Measurements from ENCODE around the gene TGFBR3L.
A peak's percentile ranks its signal among the peaks of the same experiment; 100 is the strongest.
"Not testable (repeated sequence)": the region's sequence is repeated elsewhere in the genome, so short reads cannot be mapped to it uniquely, and the experiment has no call there.

The TGFBR3L gene

DNA sequence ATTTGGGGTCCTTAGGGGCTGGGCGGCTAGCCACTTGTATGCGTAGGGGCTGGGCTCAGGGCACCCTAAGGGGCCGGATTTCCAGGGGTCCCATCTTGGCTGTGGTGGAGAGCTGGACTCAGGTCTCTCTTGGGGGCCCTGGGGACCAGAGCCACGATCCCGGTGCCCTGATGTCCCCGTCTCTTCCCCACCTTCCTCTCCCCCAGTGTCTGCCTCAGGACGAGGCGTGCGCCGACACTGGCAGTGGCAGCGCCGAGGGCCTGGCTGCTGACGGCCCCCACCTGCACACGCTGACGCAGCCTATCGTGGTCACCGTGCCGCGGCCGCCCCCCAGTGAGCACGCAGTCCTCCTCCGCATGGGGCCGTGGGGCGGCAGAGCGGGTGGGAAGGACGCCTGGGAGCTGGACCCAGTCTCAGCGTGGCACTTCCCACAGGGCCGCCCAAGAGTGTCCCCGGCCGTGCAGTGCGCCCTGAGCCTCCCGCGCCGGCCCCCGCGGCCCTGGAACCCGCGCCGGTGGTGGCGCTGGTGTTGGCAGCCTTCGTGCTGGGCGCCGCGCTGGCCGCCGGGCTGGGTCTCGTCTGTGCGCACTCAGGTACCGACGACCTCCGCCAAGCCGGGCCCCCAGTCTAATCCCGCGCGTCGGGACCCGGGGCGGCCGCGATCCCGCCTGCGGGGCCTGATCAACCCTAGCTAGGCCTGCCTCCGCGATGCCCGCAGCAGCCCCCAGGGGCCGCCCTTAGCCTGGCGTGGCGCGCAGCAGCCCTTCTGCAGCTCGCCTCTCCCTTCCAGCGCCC lies 2.8 kb downstream of the TGFBR3L start:
- no peak for DNase-seq (ENCODE audit: low read depth)

DNA sequence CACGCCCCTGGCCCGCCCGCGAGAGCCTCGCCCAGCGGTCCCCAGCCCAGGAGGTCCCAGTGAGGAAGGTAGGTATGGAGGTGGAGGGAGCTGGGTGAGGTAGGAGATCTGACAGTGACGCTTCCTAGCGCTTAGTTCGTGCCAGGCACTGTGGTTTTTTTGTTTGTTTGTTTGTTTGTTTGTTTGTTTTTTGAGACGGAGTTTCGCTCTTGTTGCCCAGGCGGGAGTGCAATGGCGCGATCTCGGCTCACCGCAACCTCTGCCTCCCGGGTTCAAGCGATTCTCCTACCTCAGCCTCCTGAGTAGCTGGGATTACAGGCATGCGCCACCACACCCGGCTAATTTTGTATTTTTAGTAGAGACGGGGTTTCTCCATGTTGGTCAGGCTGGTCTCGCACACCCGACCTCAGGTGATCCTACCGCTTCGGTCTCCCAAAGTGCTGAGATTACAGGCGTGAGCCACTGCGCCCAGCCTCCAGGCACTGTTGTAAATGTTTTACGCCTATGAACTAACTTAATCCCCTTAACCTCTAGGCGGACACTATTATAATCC lies 3.5 kb downstream of the TGFBR3L start:
- DNase-seq (ENCODE audit: low read depth), result not testable (repeated sequence)

DNA sequence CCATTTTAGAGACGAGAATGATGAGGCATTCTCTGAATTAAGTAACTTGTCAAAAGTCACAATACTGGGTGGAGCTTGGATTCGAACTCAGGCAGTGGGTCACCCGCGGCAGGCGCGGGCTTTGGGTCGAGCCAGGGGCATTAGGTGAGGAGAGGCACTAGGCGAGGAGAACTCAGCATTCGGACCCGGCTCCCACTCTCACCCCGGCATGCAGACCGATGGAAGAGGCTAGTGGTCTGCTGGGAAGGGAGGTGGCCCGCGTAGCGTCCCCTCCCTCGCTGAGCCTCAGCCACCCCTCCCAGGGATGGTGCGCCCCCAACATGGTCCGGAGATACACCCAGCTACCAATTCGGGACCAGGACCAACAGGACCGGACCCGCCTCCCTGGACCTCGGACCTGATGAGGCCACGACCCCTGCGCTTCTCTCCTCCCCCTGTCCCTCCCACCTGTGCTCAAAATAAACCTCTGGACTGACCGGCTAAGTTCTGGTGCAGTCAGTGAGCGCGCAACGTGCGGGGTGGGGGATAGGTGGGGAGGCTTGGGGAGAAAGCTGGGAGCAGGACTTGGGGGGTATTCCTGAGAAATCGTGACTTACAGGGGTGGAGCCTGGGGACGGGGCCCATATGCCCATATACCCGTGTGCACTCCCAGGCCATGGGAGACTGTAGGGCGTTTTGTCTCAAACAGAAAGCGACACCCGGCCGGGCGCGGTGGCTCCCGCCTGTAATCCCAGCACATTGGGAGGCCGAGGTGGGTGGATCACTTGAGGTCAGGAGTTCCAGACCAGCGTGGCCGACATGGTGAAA lies 4.2 kb downstream of the TGFBR3L start:
- no peak for DNase-seq (ENCODE audit: low read depth)

DNA sequence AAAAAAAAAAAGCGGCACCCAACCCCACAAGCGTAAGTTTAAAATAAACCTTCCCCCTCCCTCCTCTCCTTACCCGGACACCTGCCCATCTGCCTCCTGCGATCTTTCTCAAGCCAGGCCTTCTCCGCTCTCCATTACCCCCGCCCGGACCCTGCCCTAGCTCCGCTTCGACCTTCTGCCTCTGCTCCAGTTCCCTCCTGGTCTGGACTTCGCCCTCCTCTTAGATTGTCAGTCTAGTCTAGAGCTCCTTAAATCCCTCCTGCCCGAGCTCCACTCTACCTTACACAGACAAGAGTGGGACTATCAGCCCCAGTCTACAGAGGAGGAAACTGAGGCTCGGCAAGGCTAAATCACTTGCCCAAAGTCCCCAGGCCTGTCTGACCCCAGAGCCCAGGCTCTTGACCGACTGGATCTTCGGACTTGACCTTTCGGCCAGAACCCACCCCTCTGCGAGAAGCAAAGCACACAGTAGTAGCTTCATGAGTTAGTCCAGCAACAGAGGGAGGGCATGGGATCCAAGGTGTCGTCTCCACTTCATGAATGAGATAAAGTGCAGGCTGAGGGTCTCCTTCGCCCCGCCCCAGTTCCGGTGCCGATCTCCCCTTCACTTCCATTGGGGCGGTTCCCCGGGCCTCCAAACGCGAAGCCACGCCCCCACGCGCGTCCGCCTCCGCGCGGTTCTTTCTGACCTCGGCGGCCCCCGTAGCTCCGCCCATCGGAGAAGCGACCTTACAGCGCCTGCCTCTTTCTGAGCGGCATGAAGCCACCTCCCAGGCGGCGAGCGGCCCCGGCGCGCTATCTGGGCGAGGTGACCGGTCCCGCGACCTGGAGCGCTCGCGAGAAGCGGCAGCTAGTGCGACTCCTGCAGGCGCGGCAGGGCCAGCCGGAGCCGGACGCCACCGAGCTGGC lies 5.2 kb downstream of the TGFBR3L start, which contains the start of gene SNAPC2:
TSS of gene SNAPC2 (plus strand) at position 729 of the 909 bp plus-strand sequence. CDS start at position 758, 29 bp downstream.
- DNase-seq (ENCODE audit: low read depth), result peak; percentile 87

DNA sequence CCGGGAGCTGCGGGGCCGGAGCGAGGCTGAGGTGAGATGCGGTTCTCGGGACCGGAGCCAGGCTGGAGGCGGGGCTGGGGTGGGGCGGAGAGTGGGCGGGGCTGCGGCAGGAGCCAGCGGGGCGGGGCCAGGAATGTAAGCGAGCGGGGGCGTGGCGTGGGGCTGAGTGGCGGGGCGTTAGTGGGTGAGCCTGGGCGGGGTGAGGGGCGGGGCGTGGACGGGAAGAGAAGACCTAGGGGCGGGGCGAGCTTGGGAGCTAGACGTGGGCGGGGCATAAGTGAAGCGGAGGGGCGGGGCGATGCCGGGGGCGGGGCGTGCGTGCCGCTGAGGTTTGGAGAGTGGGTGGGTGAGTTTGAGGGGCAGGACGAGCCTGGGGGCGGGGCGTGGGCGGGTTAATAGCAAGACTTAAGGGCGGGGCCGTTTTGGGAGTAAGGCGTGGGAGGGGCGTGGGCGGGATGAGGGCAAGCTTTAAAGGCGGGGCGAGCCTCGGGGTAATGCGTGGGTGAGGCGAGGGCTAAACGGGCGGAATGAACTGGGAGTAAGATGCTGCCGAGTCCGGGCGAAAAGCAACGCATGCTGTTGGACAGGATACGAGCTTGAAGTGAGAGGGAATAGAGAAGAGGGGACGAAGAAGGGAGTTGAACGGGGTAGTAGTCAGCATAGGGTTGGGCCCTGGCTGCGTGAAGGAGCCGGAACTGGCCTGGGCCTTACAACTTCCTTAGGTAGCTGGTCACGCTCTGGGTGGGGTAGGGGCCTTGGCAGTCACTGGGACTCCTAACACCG lies 6.1 kb downstream of the TGFBR3L start:
- peak; percentile 93 for DNase-seq (ENCODE audit: low read depth)

DNA sequence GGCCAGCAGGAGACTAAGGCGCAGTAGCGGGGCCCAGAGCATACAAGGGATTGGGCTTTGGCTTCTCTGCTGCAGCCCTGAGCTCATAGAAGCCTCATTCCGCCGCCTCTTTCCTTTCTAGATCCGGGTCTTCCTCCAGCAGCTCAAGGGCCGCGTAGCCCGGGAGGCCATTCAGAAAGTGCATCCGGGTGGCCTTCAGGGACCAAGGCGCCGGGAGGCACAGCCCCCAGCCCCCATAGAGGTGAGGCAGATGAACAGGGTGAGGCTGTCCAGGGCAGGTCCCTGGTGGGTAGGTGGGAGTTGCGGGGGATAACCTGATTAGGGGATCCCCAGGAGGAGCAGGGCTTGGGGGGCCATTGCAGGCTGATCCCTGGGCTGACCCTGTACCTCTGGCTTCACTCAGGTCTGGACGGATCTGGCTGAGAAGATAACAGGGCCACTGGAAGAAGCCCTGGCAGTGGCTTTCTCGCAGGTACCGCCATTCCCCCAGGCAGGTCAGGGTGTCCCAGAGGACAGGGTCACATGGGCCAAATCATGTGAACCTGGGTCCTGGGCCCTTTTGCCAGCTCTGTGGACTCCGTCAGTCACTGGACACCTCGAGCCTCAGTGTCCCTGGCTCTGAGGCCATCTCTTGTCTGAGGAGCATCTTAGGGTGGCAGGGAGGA lies 6.8 kb downstream of the TGFBR3L start:
- DNase-seq (ENCODE audit: low read depth), result no peak

DNA sequence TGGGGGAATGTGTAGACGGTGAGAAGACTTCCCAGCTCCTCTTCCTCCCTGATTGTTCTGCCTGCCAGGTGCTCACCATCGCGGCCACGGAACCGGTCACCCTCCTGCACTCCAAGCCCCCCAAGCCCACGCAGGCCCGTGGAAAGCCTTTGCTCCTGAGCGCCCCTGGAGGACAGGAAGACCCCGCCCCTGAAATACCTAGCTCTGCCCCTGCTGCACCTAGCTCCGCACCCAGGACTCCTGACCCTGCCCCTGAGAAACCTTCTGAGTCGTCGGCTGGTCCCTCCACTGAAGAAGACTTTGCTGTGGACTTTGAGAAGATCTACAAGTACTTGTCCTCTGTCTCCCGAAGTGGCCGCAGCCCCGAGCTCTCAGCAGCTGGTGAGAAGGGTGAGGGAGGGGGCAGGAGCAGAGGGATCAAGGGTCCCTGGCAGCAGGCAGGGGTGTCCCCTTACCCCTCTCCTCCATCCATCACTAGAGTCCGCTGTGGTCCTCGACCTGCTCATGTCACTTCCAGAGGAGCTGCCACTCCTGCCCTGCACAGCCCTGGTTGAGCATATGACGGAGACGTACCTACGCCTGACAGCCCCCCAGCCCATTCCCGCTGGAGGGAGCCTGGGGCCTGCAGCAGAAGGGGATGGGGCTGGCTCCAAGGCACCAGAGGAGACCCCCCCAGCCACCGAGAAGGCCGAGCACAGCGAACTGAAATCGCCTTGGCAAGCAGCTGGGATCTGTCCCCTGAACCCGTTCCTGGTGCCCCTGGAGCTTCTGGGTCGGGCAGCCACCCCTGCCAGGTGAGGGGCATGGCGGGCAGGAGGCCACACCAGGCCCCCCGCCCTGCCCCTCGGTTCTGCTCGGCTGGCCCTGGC lies 7.6 kb downstream of the TGFBR3L start:
- no peak for DNase-seq (ENCODE audit: low read depth)

DNA sequence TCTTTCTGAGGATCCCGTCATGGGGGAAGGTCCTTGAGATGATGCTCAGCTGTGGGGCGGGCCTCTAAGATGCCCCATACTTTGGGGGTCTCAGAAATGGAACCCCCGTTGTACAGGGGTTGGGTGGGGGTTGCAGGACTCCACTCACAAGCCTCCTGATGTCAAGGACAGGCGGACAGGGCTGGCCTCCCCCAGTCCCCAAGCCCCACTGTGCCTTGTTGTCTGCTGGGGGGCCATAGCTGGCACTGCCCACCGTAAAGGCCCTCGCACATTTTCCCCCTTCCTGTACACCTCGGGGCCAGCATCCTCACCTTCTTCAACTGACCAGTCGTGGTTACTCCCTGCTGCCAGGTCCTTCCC lies 8.2 kb downstream of the TGFBR3L start:
- DNase-seq (ENCODE audit: low read depth), result no peak

DNA sequence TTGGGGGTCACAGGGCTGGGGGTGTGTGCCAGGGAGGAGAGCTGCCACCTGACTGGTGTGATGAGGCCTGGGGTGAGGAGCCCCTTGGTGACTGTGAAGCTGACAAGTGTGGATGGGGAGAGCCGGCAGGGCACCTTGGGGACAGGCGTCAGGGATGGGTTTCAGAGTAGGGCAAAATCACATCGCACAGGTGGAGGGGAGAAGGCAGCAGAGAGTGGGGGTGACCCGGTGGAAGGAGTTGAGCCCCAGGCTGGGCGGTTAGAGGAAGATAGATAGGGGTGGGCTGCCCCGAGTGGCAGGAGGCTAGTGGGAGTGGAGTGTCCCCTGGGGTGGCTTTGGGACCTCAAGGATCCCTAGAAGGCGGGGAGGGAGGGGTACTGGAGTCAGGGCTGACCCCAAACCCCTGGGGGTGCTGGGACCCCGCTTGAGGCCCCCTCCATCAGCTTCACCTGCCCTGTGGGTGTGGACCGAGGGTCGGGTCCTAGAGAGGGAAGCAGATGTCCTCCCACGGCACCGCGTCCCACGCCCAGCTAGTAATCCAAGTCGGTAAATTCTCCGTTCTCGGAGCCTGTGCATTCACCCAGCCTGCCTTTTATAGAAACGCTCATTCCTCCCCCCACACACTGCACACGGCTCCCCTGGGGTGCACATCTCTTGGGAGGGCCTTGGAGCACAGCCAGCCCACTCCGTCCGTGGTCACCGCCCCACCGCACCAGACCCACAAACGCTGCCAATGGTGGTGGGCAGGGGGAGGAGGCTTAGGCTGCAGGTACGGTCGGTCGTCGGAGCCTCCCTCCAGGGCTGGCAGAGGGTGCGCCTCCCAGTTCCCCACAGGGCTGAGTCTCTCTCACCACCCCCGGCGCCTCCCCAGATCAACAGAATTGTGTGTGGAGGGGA lies 8.9 kb downstream of the TGFBR3L start:
- DNase-seq (ENCODE audit: low read depth), result no peak

DNA sequence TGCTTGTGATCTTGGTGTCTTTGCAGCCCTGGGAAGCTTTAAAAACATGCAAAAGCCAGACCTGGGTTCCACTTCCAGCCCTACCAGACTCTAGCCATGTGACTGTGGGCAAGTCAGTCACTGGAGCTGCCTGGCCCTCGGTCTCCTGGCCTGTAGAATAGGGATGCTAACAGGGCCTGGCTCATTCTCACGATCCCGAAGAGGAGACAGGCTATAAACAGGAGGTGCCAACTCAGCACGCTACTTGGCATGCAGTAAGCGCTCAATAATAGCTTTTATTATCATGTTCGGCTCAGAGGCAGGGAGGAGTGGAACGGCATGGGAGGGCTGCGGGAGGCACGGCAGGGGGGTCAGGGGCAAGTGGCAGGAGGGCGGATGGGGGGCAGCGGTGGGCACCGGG lies 9.6 kb downstream of the TGFBR3L start:
- DNase-seq (ENCODE audit: low read depth), result no peak

DNA sequence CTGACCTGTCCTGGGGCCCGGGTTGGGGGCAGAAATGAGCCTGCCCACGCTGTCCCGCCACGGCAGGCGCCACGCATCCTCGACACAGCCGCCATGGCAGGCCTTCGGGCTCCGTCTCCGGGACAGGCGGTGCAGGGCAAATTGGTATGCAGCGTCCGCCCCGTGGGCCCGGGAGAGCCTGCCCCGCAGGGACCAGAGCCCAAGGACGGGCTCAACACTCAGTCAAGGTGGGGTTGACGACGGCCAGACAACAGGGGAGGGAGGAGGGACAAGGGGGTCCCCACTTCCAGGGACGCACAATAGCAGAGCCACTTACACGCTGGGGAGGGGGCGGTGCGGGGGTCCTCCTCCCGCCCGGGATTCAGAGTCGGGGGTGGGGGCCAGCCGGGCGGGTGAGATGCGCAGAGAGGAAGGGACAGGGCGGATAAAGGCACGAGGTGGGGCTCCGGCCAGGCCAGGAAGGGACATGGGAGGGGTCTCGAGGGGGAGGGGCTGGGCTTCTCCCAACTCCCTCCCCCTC lies 10.1 kb downstream of the TGFBR3L start:
- DNase-seq (ENCODE audit: low read depth), result no peak

DNA sequence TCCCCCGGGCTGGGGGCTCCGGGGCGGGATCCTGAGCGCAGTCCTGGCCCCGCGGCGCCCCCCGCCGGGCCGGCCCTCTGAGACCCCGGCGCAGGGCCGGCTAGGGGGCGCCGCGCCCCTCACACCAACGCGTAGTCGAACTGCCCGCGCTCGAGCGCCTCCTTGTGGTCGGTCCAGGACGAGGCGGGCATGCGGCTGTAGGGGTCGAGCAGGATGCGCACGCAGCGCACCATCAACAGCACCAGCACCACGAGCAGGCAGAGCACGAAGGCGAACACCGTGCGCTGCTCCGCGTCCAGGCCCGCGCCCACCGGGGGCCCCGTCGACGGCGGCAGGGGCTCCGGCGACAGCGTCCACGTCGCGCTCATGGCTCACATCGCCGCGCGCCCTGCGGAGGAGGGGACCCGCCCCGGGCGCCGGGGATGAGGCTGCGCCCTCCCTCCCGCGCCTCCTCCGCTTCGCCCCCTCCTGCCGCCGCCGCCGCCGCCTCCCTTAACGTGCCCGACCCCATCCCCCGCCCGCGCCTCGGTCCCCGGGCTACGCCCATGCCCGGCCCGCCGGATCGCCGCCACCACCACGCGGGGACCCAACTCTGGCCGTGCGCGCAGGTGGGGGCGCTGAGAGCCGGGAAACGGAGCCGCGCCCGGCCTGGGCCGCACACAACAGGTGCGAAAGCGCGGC lies 10.7 kb downstream of the TGFBR3L start:
- no peak for DNase-seq (ENCODE audit: low read depth)

DNA sequence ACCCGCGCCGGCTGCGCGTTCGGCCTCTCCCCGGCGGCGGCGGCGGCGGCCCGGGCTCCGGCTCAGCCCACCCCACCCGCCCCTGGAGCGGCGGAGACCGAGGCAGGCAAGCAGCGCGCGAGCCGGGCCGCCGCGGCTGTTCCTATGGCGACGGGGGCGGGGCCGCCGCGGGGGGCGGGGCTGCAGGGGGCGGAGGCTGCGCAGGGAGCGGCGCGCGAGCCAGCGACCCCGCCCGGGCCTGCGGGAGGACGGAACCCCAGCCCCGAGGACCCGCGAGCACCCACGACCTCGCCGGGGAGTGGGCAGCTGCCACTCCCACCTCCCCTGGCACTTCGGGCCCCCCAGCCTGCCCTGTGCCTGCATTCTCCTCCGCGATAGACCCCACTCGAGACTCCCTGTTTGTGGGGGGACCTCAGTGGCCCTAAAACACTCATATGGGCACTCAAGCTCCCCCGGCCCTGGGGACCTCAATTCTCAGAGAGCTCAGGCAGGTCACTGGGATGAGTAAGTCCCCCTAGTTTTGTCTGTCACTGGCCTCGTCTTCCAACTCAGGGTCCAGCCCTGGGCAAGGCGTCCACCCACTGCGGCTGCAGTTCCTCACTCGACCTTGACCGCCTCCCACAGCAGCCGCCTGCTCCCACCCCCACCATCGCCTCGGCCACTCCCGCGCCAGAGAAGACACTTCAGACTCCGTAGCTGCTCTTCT lies 11.5 kb downstream of the TGFBR3L start, which contains the start of gene CTXN1:
TSS of gene CTXN1 (minus strand) at position 115 of the 706 bp plus-strand sequence. CDS start 597 bp downstream, outside the sequence.
- no peak for DNase-seq (ENCODE audit: low read depth)

DNA sequence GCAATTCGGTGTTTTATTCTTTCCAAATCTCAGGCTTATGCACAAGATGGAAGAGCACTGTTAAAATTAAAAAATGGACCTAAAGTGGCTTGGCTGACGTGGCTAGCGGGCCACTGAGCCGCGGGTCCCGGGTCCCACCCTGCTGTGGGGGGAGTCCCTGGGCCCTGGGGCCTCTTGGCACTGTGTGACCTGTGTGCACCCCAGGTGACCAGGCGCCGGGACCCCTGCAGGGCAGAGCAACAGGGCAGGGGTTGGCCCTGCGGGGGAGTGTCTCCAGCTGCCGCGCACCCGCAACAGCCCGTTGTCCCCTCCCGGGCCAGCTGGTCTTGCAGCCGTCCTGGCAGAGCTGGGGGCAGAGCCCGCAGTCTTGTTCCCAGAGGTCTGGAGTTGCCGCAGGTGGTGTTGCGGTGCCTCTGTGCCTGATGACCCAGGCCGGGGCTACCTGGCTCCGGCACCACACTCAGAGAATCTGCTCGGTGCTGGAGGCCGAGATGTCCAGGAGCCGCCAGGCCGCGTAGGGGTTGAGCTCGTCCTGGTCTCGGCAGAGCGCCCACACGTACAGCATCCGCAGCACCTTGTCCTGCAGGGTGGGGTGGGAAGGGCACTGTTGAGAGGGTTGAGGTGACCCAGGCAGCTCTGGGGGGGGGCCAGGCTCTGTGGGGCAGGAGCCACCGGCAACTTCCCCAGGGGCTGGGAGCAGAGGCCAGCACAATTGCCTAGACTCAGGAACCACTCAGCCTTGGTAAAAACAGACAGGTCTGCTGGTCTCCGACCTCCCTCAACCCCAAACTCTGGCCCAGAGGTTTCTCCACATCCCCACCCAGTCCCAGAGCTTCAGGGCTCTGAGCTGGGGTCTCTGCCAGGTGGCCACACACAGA lies 12.3 kb downstream of the TGFBR3L start:
- no peak for DNase-seq (ENCODE audit: low read depth)

DNA sequence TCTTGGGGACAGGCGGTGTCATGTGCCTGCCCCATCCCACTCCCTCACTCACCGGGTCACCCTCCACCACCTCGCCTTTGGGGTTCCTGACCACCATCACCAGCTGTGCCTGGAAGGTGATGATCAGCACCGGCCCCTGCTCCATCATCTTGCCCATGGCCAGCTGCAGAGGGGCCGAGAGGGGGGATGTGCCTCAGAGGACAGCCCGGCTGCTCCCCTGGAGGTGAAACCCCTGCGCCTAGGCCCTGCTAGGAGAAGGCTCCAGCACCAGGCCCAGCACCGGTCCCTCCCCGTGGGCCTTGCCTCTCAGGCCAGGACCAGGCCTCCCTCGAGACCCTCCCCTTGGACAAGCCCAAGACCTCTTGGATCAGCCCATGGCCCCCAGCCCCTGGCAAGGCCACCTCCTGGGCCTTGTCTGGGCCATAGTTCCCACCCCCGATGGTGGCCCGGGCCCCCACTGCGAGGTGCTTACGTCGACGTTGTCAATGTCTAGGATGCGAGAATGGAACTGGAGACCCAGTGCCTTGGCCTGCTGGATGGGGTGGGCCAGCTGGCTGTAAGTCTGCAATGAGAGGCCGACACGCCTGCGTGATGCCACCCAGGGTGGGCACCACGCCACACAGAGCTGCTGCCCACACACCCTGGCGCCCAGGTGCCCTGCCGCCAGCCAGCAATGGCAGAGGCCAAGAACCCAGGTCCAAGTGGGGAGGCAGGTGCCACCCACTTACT lies 13.1 kb downstream of the TGFBR3L start:
- DNase-seq (ENCODE audit: low read depth), result no peak

All from GM04504 (cell line).